Activated naive CD8-positive, alpha-beta T cell treated with anti-CD3 and anti-CD28 coated beads for 36 hours (primary cell): ENCODE results near the gene EEF1G. TPM values are rescaled to one million over a fixed set of nuclear protein-coding genes. Genes with fewer than 3 reads are reported as not detected.

Source experiments
- DNase-seq: peaks from one replicate; pipeline ENCODE4 v3.0.0; 2021
- H3K27ac Mint-ChIP-seq: one replicate; pipeline ENCODE4 v1.8.0; 2022; ENCODE audit warnings: mild to moderate bottlenecking, moderate library complexity, mixed read lengths
- H3K27me3 Mint-ChIP-seq: one replicate; pipeline ENCODE4 v1.8.0; 2022; ENCODE audit warnings: mild to moderate bottlenecking, mixed read lengths
- H3K36me3 Mint-ChIP-seq: one replicate; pipeline ENCODE4 v1.8.0; 2021; ENCODE audit warnings: mild to moderate bottlenecking, mixed read lengths
- H3K4me1 Mint-ChIP-seq: one replicate; pipeline ENCODE4 v1.8.0; 2021; ENCODE audit warnings: mixed read lengths
- H3K4me3 Mint-ChIP-seq: one replicate; pipeline ENCODE4 v1.8.0; 2022; ENCODE audit warnings: mild to moderate bottlenecking, moderate library complexity, mixed read lengths
- H3K9me3 Mint-ChIP-seq: one replicate; pipeline ENCODE4 v1.8.0; 2022; ENCODE audit warnings: mixed read lengths
- total RNA-seq, 2 experiments: library from RNA; stranded (reverse); gene quantifications; one replicate each; pipeline ENCODE4 v1.2.3, GENCODE V29; 2021

EEF1G gene
- total RNA-seq, 2 experiments from 2014 or later: 1,924 to 1,929 TPM

DNA sequence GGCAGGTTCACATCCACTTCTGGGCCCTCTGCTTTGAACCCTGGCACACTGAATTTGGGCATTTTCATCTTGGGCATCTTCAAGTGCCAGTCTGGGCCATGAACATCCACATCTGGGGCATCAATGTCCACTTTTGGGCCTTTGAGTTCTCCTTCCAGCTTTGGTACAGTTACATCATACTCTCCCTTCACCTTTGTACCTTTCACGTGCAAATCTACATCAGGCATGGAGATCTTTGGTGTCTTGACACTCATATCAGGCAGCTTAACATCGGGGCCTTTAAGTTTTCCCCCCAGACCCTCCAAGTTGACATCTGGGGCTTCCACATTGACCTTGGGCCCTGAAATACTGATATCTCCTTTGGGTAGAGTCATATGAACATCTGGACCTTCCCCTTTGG lies 41.6 kb downstream of the EEF1G start:
- H3K27ac Mint-ChIP-seq: no peak overlapping the region
- H3K27me3 Mint-ChIP-seq: no peaks in the 10 kb centered on the region
- no peak for DNase-seq
- H3K4me1 Mint-ChIP-seq: peaks cover 2% of the 10 kb centered on the region
- H3K4me3 Mint-ChIP-seq: no peak overlapping the region
- peaks cover 14% of the 10 kb centered on the region for H3K36me3 Mint-ChIP-seq
- no peaks in the 10 kb centered on the region for H3K9me3 Mint-ChIP-seq

DNA sequence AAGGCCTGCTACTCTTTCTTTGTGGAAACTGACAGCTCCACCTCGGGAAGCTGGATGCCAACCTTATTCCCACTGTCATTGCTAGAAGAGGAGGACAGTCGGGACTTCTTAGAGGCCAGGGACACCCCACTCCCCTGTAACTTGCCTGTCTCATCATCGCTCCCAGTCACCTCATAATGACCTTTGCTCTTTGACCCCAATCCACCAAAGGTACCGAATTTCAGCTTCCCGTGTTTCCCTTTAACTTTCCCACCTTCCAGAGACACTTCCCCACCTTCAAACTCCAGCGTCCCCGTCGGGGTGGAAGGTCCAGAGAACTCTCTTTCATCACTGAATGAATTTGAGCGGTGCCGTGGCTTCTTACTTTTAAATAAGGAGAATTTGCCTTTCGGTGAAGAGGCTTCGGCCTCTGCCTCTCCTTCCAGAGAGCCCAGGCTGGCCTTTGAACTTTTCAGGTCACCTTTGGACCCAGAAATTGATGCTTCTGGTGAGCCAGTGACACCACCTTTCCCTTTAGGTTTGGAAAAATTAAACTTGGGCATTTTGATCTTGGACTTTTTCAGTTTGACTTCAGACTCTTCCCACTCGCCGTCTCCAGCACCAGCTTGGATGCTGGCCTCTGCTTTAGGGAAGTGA lies 56.8 kb downstream of the EEF1G start:
- H3K4me3 Mint-ChIP-seq: no peak overlapping the region
- no peaks in the 10 kb centered on the region for H3K9me3 Mint-ChIP-seq
- no peak overlapping the region for H3K27ac Mint-ChIP-seq
- no peaks in the 10 kb centered on the region for H3K36me3 Mint-ChIP-seq
- no peaks in the 10 kb centered on the region for H3K27me3 Mint-ChIP-seq
- no peak for DNase-seq
- peaks cover 2% of the 10 kb centered on the region for H3K4me1 Mint-ChIP-seq

DNA sequence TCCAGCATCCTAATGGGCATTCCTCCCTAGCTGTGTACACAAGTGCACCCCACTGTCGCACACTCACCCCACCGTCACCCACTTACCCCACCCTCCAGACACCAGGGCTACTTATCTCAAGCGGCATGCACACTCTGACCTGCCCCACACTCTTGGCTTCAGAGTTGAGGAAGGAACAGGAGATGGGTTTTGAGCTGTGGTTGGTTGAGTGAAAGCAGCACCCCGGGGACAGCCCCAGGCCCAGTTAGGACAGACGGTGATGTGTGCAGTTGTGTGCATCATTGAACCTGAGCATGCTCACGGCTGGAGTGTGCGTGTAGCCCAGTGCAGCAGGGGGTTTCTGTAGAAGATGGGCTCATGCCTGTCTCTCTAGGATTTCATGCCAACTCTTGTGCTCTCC lies 59.5 kb downstream of the EEF1G start:
- Mint-ChIP-seq H3K27me3 (no peaks in the 10 kb centered on the region), H3K4me1 (peaks cover 2% of the 10 kb centered on the region), H3K36me3 (no peaks in the 10 kb centered on the region), H3K4me3 (no peak overlapping the region), H3K27ac (no peak overlapping the region), H3K9me3 (no peaks in the 10 kb centered on the region)
- DNase-seq: no peak

DNA sequence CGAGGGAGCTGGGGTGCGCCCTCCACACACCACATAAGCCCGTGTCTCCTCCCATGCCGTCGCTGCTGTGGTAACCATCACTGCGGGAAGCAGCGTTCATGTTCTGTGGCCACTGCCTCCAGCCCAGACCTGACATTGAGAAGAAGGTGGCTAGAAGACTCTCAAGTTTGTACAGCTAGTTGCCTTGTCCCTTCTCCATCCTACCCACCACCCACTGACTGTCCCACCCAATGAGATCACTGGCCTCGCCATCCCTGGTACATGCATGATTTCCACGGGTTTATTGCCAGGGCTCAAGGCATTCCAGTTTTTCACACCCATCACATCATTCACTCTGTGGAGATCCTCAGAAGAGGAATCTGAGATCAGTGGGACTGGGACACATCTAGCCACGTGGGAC lies 60.1 kb downstream of the EEF1G start:
- Mint-ChIP-seq H3K27me3 (peaks cover 1% of the 10 kb centered on the region), H3K4me1 (peaks cover 6% of the 10 kb centered on the region), H3K4me3 (no peak overlapping the region), H3K27ac (no peak overlapping the region), H3K9me3 (no peaks in the 10 kb centered on the region), H3K36me3 (no peaks in the 10 kb centered on the region)
- no peak for DNase-seq

DNA sequence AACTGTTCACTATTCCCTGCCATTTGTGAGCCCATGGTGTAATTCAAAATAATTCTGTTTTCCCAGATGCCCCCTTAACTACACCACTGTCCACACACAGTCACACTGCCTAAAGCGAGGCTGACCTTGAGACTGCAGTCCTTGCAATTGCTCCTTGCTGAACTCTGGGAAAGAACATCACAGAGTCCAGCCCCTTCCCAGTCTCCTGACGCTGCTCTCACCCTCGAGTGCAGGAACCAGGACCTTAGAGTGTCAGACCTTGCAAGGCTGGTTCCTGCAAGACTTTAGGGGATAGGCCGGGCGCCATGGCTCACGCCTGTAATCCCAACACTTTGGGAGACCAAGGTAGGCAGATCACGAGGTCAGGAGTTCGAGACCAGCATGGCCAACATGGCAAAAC lies 60.7 kb downstream of the EEF1G start:
- H3K36me3 Mint-ChIP-seq: no peaks in the 10 kb centered on the region
- peaks cover 3% of the 10 kb centered on the region for H3K27me3 Mint-ChIP-seq
- H3K4me1 Mint-ChIP-seq: peaks cover 5% of the 10 kb centered on the region
- no peaks in the 10 kb centered on the region for H3K9me3 Mint-ChIP-seq
- no peak overlapping the region for H3K4me3 Mint-ChIP-seq
- DNase-seq: no peak
- no peak overlapping the region for H3K27ac Mint-ChIP-seq

Other genes starting within 250 kb of the EEF1G start
- 10 to 100 TPM; 11.1 to 11.9 TPM for gene ASRGL1, start 236.4 kb downstream of the EEF1G start, total RNA-seq
- not detected for gene SCGB1A1, start 154.9 kb downstream of the EEF1G start, total RNA-seq
- 10 to 100 TPM; 12.3 to 12.5 TPM for gene AHNAK, start 27.1 kb downstream of the EEF1G start, total RNA-seq
- gene TUT1, start 17.6 kb upstream of the EEF1G start, total RNA-seq: 10 to 100 TPM; 29.1 to 32.2 TPM
- 100 to 1,000 TPM; 196 to 200 TPM for gene MTA2, start 28.0 kb upstream of the EEF1G start, total RNA-seq
- gene EML3, start 38.9 kb upstream of the EEF1G start, total RNA-seq: 100 to 1,000 TPM; 112 to 121 TPM
- gene ROM1, start 39.4 kb upstream of the EEF1G start, total RNA-seq: 1 to 10 TPM; 2.0 to 2.8 TPM
- 10 to 100 TPM; 63.0 to 68.7 TPM for gene B3GAT3, start 48.1 kb upstream of the EEF1G start, total RNA-seq
- gene GANAB, start 72.7 kb upstream of the EEF1G start, total RNA-seq: 100 to 1,000 TPM; 198 to 211 TPM
- gene INTS5, start 79.4 kb upstream of the EEF1G start, total RNA-seq: 10 to 100 TPM; 41.2 TPM
- gene C11orf98, start 91.3 kb upstream of the EEF1G start, total RNA-seq: 100 to 1,000 TPM; 147 to 159 TPM
- gene CSKMT, start 91.4 kb upstream of the EEF1G start, total RNA-seq: 10 to 100 TPM; 28.7 to 39.7 TPM
- 1 to 10 TPM; 5.0 to 5.7 TPM for gene UQCC3, start 97.8 kb upstream of the EEF1G start, total RNA-seq
- gene LBHD1, start 98.4 kb upstream of the EEF1G start, total RNA-seq: 10 to 100 TPM; 22.6 to 26.0 TPM
- 100 to 1,000 TPM; 123 to 124 TPM for gene UBXN1, start 105.2 kb upstream of the EEF1G start, total RNA-seq
- gene LRRN4CL, start 115.6 kb upstream of the EEF1G start, total RNA-seq: under 1 TPM; 0.16 to 0.21 TPM
- 10 to 100 TPM; 22.7 to 23.7 TPM for gene BSCL2, start 133.5 kb upstream of the EEF1G start, total RNA-seq
- gene GNG3, start 133.8 kb upstream of the EEF1G start, total RNA-seq: not detected
- gene HNRNPUL2, start 153.6 kb upstream of the EEF1G start, total RNA-seq: 10 to 100 TPM; 54.4 to 56.3 TPM
- gene TTC9C, start 154.6 kb upstream of the EEF1G start, total RNA-seq: 10 to 100 TPM; 29.3 to 33.4 TPM
- 1 to 10 TPM; 4.8 to 6.3 TPM for gene ZBTB3, start 180.3 kb upstream of the EEF1G start, total RNA-seq
- 100 to 1,000 TPM; 125 to 131 TPM for gene POLR2G, start 187.7 kb upstream of the EEF1G start, total RNA-seq
- 10 to 100 TPM; 22.0 to 22.1 TPM for gene TAF6L, start 197.5 kb upstream of the EEF1G start, total RNA-seq
- 10 to 100 TPM; 30.7 to 34.3 TPM for gene TMEM179B, start 213.5 kb upstream of the EEF1G start, total RNA-seq
- gene TMEM223, start 218.1 kb upstream of the EEF1G start, total RNA-seq: 1 to 10 TPM; 9.4 to 10.0 TPM
- 100 to 1,000 TPM; 107 to 111 TPM for gene NXF1, start 231.5 kb upstream of the EEF1G start, total RNA-seq